Skeletal muscle tissue (tissue), 4 donors: ENCODE results near the gene NDRG2. TPM values are rescaled to one million over a fixed set of nuclear protein-coding genes. Genes with fewer than 3 reads are reported as not detected.
"Not testable (repeated sequence)": the region's sequence is repeated elsewhere in the genome, so short reads cannot be mapped to it uniquely, and the experiment has no call there.

Experiments
- H3K27ac ChIP-seq: one replicate; pipeline ENCODE4 v1.7.0; 2013; ENCODE audit warnings: mild to moderate bottlenecking, low read depth, low read length, inconsistent platforms
- H3K27me3 ChIP-seq, 3 donors: one replicate each; pipeline ENCODE4 v1.7.0; 2013; ENCODE audit warnings: low read length in 3 of 3; ENCODE audit not compliant: control insufficient read depth in 3 of 3, insufficient read depth in 3 of 3
- H3K36me3 ChIP-seq, 3 donors: one replicate each; pipeline ENCODE4 v1.7.0; 2013; ENCODE audit warnings: low read length in 3 of 3; ENCODE audit not compliant: control insufficient read depth in 3 of 3, insufficient read depth in 3 of 3
- H3K4me1 ChIP-seq, 3 donors: one replicate each; pipeline ENCODE4 v1.7.0; 2013; ENCODE audit warnings: low read length in 3 of 3, mild to moderate bottlenecking in 3 of 3; ENCODE audit not compliant: control insufficient read depth in 3 of 3, insufficient read depth in 3 of 3
- H3K4me3 ChIP-seq, 3 donors: one replicate each; pipeline ENCODE4 v1.7.0; 2013; ENCODE audit warnings: low read length in 3 of 3
- H3K9ac ChIP-seq, 3 donors: one replicate each; pipeline ENCODE4 v1.7.0; 2013; ENCODE audit warnings: low read length in 3 of 3, mild to moderate bottlenecking in 3 of 3, moderate library complexity in 2 of 3, low read depth in 1 of 3
- H3K9me3 ChIP-seq, 3 donors: one replicate each; pipeline ENCODE4 v1.7.0; 2013; ENCODE audit warnings: low read length in 3 of 3; ENCODE audit not compliant: control insufficient read depth in 3 of 3
- total RNA-seq: library from RNA; depleted of rRNA; stranded (reverse); fragments of >200 nt; gene quantifications from one replicate; pipeline ENCODE4 v1.2.3, GENCODE V29; 2014
- donor health status: Osteomylitis.

The NDRG2 gene
- total RNA-seq, 1 donor from 2014 or later, result 162 TPM

- Histone ChIP-seq H3K27me3 (no peaks in the 10 kb centered on the region), H3K9me3 (no peaks in the 10 kb centered on the region), H3K4me1 (no peaks in the 10 kb centered on the region), H3K4me3 (no peak overlapping the region), H3K27ac (no peak overlapping the region), H3K9ac (no peak overlapping the region), H3K36me3 (peaks cover 30 to 41% (median 37%) of the 10 kb centered on the region in 3 donors)
Observed at GRCh38 chr14:20998139-20998538, 26.7 kb downstream of the NDRG2 start.

- Histone ChIP-seq H3K27me3 (no peaks in the 10 kb centered on the region), H3K27ac (no peak overlapping the region), H3K4me3 (no peak overlapping the region), H3K9ac (no peak overlapping the region), H3K4me1 (no peaks in the 10 kb centered on the region), H3K9me3 (no peaks in the 10 kb centered on the region), H3K36me3 (peaks cover 34 to 47% (median 43%) of the 10 kb centered on the region in 3 donors)
Observed at GRCh38 chr14:20997564-20997963, 27.3 kb downstream of the NDRG2 start.

GRCh38 chr14:20997115-20997514, 27.7 kb downstream of the NDRG2 start:
- Histone ChIP-seq H3K27ac (no peak overlapping the region), H3K4me3 (no peak overlapping the region), H3K27me3 (no peaks in the 10 kb centered on the region), H3K9ac (no peak overlapping the region), H3K4me1 (peaks cover 0 to 3% (median under 1%) of the 10 kb centered on the region in 3 donors), H3K9me3 (no peaks in the 10 kb centered on the region), H3K36me3 (peaks cover 39 to 51% (median 47%) of the 10 kb centered on the region in 3 donors)

- Histone ChIP-seq H3K9me3 (no peaks in the 10 kb centered on the region), H3K36me3 (peaks cover 42 to 55% (median 53%) of the 10 kb centered on the region in 3 donors), H3K4me3 (no peak overlapping the region), H3K4me1 (peaks cover 0 to 8% (median 4%) of the 10 kb centered on the region in 3 donors), H3K9ac (no peak overlapping the region), H3K27ac (no peak overlapping the region), H3K27me3 (no peaks in the 10 kb centered on the region)
Observed at GRCh38 chr14:20996521-20996920, 28.3 kb downstream of the NDRG2 start.

- H3K9ac ChIP-seq, result peak within 1 kb of the TSS; percentile 85 to 97 (median 93)
- peak within 1 kb of the TSS; percentile 60 for H3K27ac ChIP-seq
- peaks cover 12 to 30% (median 18%) of the 10 kb centered on the region in 3 donors for H3K4me1 ChIP-seq
Observed at GRCh38 chr14:20989787-20990600, 34.9 kb downstream of the NDRG2 start, which contains the start of gene METTL17. METTL17 (plus strand) TSS chr14:20989980; CDS start chr14:20990003, 23 bp downstream.

GRCh38 chr14:20989471-20989786, 35.4 kb downstream of the NDRG2 start:
- peaks cover 22 to 23% (median 23%) of the 10 kb centered on the region in 3 donors for H3K36me3 ChIP-seq
- H3K4me3 ChIP-seq, result peak overlapping the region; percentile 88 to 100 (median 99)
- peak overlapping the region; percentile 60 for H3K27ac ChIP-seq
- no peaks in the 10 kb centered on the region for H3K9me3 ChIP-seq
- H3K27me3 ChIP-seq, result no peaks in the 10 kb centered on the region
- peaks cover 12 to 30% (median 18%) of the 10 kb centered on the region in 3 donors for H3K4me1 ChIP-seq
- peak overlapping the region; percentile 59 to 69 (median 66) for H3K9ac ChIP-seq

More at GRCh38 chr14:20989787-20990600, 34.9 kb downstream of the NDRG2 start, which contains the start of gene METTL17:
- peaks cover 28 to 29% (median 29%) of the 10 kb centered on the region in 3 donors for H3K36me3 ChIP-seq
- no peaks in the 10 kb centered on the region for H3K9me3 ChIP-seq
- peak within 1 kb of the TSS; percentile 88 to 100 (median 99) for H3K4me3 ChIP-seq
- no peaks in the 10 kb centered on the region for H3K27me3 ChIP-seq

- peak overlapping the region; percentile 75 to 99 (median 88) for H3K4me3 ChIP-seq
- H3K9me3 ChIP-seq, result no peaks in the 10 kb centered on the region
- peak overlapping the region; percentile 60 for H3K27ac ChIP-seq
- H3K4me1 ChIP-seq, result peaks cover 12 to 30% (median 18%) of the 10 kb centered on the region in 3 donors
- peak overlapping the region; percentile 59 to 69 (median 66) for H3K9ac ChIP-seq
- no peaks in the 10 kb centered on the region for H3K27me3 ChIP-seq
- peaks cover 17 to 18% (median 18%) of the 10 kb centered on the region in 3 donors for H3K36me3 ChIP-seq
Observed at GRCh38 chr14:20988717-20989470, 36.0 kb downstream of the NDRG2 start.

GRCh38 chr14:20986811-20987210, 38.0 kb downstream of the NDRG2 start:
- Histone ChIP-seq H3K4me1 (peaks cover 12 to 24% (median 15%) of the 10 kb centered on the region in 3 donors), H3K9ac (no peak overlapping the region), H3K9me3 (no peaks in the 10 kb centered on the region), H3K27ac (no peak overlapping the region), H3K4me3 (no peak overlapping the region), H3K36me3 (peaks cover under 1 to 3% (median 3%) of the 10 kb centered on the region in 3 donors), H3K27me3 (peaks cover 0 to 5% (median 0%) of the 10 kb centered on the region in 3 donors)

GRCh38 chr14:20985650-20986049, 39.2 kb downstream of the NDRG2 start:
- not testable (repeated sequence) for H3K9ac ChIP-seq, H3K27me3 ChIP-seq, H3K27ac ChIP-seq, H3K4me3 ChIP-seq, H3K36me3 ChIP-seq, H3K9me3 ChIP-seq
- peaks cover 6 to 15% (median 7%) of the 10 kb centered on the region in 3 donors for H3K4me1 ChIP-seq
